Fibroblast of pulmonary artery (primary cell): Measurements from ENCODE around the gene TEX35.

ENCODE experiments used
- DNase-seq: peaks from one replicate; pipeline ENCODE4 v3.0.0-alpha.2; 2010; ENCODE audit warnings: low read depth
- H3K4me3 ChIP-seq: replicated peaks from 2 replicates; pipeline ENCODE4 v1.5.1; 2011; ENCODE audit warnings: low read depth, mild to moderate bottlenecking, control low read depth, low read length, moderate library complexity
- TF ChIP-seq, protein P1 (sequence below): IDR thresholded peaks from 2 replicates; pipeline ENCODE4 v1.5.1; 2011; ENCODE audit warnings: mild to moderate bottlenecking, control low read depth, low read length, inconsistent platforms; ENCODE audit errors: missing control alignments

The TEX35 gene

DNA sequence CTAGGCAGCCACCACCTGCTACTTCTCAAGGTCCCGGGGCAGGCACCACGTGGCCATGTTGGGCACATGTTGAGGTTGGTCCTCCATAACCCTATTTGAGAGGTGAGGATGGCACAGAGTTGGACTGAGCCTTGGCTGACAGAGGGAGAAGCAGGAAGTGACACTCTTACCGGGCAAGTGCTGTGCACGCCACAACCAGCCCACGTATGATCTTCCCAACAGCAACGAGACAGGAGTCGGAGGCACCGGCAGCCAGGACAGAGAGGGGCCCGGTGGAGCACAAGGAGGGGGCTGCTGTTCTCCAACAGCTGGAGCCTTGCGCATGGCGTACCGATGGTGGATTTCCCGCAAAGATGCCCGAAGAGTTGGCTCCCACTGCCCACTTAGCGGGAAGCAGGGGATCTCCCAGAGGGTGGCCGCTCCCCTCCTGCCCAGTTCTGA, 19.6 kb upstream of the TEX35 start:
- DNase-seq = no peak
- TF ChIP-seq, protein P1, sequence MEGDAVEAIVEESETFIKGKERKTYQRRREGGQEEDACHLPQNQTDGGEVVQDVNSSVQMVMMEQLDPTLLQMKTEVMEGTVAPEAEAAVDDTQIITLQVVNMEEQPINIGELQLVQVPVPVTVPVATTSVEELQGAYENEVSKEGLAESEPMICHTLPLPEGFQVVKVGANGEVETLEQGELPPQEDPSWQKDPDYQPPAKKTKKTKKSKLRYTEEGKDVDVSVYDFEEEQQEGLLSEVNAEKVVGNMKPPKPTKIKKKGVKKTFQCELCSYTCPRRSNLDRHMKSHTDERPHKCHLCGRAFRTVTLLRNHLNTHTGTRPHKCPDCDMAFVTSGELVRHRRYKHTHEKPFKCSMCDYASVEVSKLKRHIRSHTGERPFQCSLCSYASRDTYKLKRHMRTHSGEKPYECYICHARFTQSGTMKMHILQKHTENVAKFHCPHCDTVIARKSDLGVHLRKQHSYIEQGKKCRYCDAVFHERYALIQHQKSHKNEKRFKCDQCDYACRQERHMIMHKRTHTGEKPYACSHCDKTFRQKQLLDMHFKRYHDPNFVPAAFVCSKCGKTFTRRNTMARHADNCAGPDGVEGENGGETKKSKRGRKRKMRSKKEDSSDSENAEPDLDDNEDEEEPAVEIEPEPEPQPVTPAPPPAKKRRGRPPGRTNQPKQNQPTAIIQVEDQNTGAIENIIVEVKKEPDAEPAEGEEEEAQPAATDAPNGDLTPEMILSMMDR = no peak
- H3K4me3 ChIP-seq = no peak overlapping the region

DNA sequence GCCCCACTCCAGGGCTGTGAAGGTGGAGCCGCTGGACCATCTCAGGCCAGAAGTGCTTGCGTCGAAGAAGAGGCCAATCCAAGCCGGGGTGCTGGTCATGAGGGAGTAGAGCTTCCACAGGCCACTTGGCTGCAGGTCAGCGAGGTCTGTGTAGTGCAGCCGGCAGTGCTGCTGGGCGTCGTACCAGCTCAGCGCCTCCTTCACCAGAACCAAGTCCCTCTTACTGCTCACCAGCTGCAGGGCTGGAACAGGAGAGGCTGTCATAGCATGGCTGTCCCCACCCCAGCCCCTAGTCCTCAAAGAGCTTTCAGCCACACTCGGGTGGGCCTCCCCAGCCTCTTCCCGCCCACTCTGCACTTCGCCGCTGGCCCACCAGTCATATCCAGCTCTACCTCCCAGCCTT, 18.3 kb upstream of the TEX35 start:
- TF ChIP-seq, protein P1 = no peak
- no peak for DNase-seq
- H3K4me3 ChIP-seq = no peak overlapping the region

DNA sequence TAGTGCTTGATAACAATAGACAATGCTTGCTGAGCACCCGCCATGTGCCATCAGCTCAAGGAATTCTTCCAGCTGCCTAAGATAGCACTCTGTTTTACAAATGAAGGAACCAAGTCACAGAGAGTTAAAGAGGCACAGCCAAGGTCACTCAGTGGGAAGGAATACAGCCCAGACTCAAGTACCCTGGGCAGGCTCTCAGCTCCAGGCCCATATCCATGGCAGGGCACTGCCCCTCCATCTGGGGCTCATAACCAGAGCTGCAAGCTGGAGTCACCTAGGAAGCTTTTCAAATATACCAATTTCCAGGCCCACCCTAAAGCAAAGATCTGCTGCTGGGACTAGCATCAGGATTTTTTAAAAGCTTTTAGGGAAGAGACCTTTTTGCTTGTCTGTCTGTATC, 17.8 kb upstream of the TEX35 start:
- no peak for DNase-seq
- TF ChIP-seq, protein P1 = no peak
- H3K4me3 ChIP-seq = no peak overlapping the region

DNA sequence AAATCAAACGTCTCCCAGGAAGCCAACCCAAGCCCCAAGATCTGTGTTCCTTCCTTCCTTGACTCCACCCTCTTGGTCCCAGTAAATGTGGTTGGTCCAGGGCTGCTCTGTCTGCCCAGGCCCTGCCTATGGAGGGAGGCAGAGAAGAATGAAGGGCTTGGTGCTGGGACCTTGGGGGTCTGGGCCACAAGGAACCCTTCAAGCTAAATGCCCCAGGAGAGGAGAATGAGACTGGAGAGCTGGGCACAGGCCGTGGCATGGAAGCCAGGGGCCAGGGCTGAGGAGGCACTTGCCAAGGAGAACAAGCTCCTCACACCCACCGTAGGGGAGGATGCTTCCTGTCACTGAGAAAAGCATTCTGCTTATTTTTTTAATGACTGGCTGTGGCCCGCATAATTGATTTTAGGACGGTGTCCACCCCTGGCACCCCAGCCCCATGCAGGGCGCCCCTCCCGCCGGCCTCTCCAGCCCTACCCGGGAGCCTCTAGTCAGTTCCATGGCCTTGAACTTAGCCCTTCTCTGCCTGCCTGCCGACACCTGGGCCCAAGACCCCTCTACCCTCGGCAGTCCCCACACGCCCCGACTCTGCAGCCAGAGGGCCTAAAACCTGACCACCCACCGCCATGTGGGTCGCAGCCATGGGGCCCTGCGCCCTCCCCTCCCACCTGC, 17.0 kb upstream of the TEX35 start:
- no peak for DNase-seq
- TF ChIP-seq, protein P1 = no peak
- H3K4me3 ChIP-seq = no peak overlapping the region

DNA sequence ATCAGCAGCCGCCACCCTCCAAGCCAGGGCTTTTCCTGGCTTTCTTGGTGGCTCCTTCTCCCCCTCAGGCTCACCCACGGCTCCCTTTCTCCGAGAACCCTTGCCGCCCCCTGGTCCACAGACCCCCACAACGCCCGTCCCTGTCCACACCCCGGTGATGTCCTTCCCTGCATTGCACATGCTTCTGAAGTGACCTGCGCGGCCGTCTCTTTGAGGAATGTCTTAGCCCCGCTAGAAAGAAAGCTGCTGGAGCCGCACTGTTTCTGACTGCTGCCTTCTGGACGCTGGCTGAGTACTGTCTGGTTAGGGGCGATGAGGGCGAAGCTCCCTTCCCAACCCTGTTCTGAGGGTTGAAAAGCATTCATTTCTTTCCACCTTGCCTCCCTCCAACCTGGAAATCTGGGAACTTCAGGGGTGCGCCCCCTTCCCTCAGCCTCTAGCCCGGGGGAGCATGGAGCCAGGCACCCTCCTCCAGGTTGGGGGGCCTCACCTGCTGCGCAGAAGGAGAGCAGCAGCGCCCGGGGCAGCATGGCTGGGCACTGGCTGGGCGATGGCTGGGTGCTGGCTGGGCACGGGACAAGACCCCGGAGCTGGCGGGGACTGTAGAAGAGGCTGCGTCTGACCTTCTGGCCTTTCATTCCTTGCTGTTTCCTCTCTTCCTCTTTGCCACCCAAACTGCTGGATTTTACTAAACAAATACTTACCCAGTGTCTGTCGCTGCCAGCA, 16.3 kb upstream of the TEX35 start, which contains the start of gene CLEC20A:
TSS of gene CLEC20A (minus strand) at position 555 of the 726 bp plus-strand sequence. CDS start at position 530, 25 bp downstream.
- DNase-seq = no peak
- TF ChIP-seq, protein P1 = no peak
- H3K4me3 ChIP-seq = no peak within 1 kb of the TSS

DNA sequence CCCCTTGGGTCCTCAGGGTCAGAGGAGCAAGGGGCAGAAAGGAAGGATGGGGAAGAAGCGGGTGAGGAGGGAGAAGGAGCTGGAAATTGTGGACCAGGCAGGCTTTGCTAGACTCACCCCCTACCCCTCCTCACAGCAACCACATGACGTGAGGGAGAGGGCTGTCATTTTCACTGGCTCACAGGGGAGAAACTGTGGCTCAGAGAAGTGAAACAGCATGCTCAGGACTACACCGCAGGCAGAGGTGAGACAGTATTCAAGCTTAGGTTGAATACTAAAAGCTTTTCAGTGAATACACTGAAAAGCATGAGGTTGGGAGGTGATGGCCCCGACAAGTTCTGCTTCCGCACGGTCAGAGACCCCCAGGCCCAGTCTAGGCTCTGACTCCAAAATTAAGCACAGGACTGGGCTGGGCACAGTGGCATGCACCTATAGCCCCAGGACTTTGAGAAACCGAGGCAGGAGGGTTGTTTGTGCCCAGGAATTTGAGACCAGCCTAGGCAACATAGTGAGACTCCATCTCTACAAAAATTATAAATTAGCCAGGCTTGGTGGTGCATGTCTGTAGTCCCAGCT, 14.9 kb upstream of the TEX35 start:
- TF ChIP-seq, protein P1 = no peak
- DNase-seq = no peak
- H3K4me3 ChIP-seq = no peak overlapping the region
